ENCODE measurements around the gene JAKMIP3. TPM values are rescaled to one million over a fixed set of nuclear protein-coding genes. Genes with fewer than 3 reads are reported as not detected.

Gene JAKMIP3
- total RNA-seq, 1 donor from 2014 or later: not detected

- Histone ChIP-seq H3K4me1 (no peaks in the 10 kb centered on the region), H3K27me3 (no peaks in the 10 kb centered on the region), H3K36me3 (no peaks in the 10 kb centered on the region), H3K27ac (no peak overlapping the region), H3K4me3 (no peak overlapping the region), H3K9me3 (no peaks in the 10 kb centered on the region)
- no peak for TF ChIP-seq CTCF (IDR thresholded peaks at IDR 0.05)
- intact Hi-C loops (cut with DNase I): no loop called here
- no peak for DNase-seq (ENCODE audit: low spot score in 2 of 2)
These were observed 31.2 kb downstream of the JAKMIP3 start for GRCh38 chr10:132096863-132097478.

- intact Hi-C loops (cut with DNase I): no loop called here
- H3K27ac ChIP-seq: no peak overlapping the region
- H3K4me3 ChIP-seq: no peak overlapping the region
- no peaks in the 10 kb centered on the region for H3K27me3 ChIP-seq
- H3K36me3 ChIP-seq: no peaks in the 10 kb centered on the region
- no peaks in the 10 kb centered on the region for H3K4me1 ChIP-seq
- H3K9me3 ChIP-seq: no peaks in the 10 kb centered on the region
- TF ChIP-seq CTCF (IDR thresholded peaks at IDR 0.05): no peak
- DNase-seq (ENCODE audit: low spot score in 2 of 2): no peak
These were observed 32.0 kb downstream of the JAKMIP3 start for GRCh38 chr10:132097609-132098377.

- no peak for DNase-seq (ENCODE audit: low spot score in 2 of 2)
- Histone ChIP-seq H3K4me1 (no peaks in the 10 kb centered on the region), H3K9me3 (no peaks in the 10 kb centered on the region), H3K27me3 (no peaks in the 10 kb centered on the region), H3K4me3 (no peak overlapping the region), H3K27ac (no peak overlapping the region), H3K36me3 (no peaks in the 10 kb centered on the region)
- no peak for TF ChIP-seq CTCF (IDR thresholded peaks at IDR 0.05)
- intact Hi-C loops (cut with DNase I): no loop called here
These were observed 33.0 kb downstream of the JAKMIP3 start for GRCh38 chr10:132098539-132099388.

GRCh38 chr10:132099389-132100090 lies 33.8 kb downstream of the JAKMIP3 start:
- TF ChIP-seq CTCF (IDR thresholded peaks at IDR 0.05): no peak
- intact Hi-C loops (cut with DNase I): no loop called here
- Histone ChIP-seq H3K4me3 (no peak overlapping the region), H3K4me1 (no peaks in the 10 kb centered on the region), H3K9me3 (no peaks in the 10 kb centered on the region), H3K27ac (no peak overlapping the region), H3K36me3 (no peaks in the 10 kb centered on the region), H3K27me3 (no peaks in the 10 kb centered on the region)
- DNase-seq (ENCODE audit: low spot score in 2 of 2): no peak

GRCh38 chr10:132100091-132100481 lies 34.3 kb downstream of the JAKMIP3 start:
- no peak overlapping the region for H3K27ac ChIP-seq
- H3K27me3 ChIP-seq: no peaks in the 10 kb centered on the region
- no peak for DNase-seq (ENCODE audit: low spot score in 2 of 2)
- H3K4me1 ChIP-seq: no peaks in the 10 kb centered on the region
- no peak for TF ChIP-seq CTCF (IDR thresholded peaks at IDR 0.05)
- no peak overlapping the region for H3K4me3 ChIP-seq
- no peaks in the 10 kb centered on the region for H3K9me3 ChIP-seq
- intact Hi-C loops (cut with DNase I): no loop called here
- no peaks in the 10 kb centered on the region for H3K36me3 ChIP-seq
